GM23338 (cell line): ENCODE measurements around the gene STK36. TPM values are rescaled to one million over a fixed set of nuclear protein-coding genes. Genes with fewer than 3 reads are reported as not detected.

ENCODE experiments used
- ATAC-seq: fragments of 200-7000 bp; cut with Tn5 transposase; 3 replicates; pipeline ENCODE4 v1.9.1; 2020
- DNase-seq: peaks from one replicate; pipeline ENCODE4 v3.0.0-alpha.2; 2015; ENCODE audit warnings: low spot score
- H2AFZ ChIP-seq: fragments of 200-600 bp; sonication (generic); 2 replicates; pipeline ENCODE4 v1.8.0; 2016; ENCODE audit warnings: antibody characterized with exemption, mild to moderate bottlenecking, moderate library complexity
- H3F3A ChIP-seq: fragments of 200-600 bp; sonication (generic); replicated peaks from 2 replicates; pipeline ENCODE4 v1.8.0; 2017; ENCODE audit warnings: antibody characterized with exemption, mixed run types, low read depth
- H3K27ac ChIP-seq: fragments of 200-600 bp; sonication (generic); 2 replicates; pipeline ENCODE4 v1.6.1; 2016; ENCODE audit warnings: low read depth
- H3K27me3 ChIP-seq: fragments of 200-600 bp; sonication (generic); 2 replicates; pipeline ENCODE4 v1.8.0; 2016; ENCODE audit warnings: mild to moderate bottlenecking, mixed run types, moderate library complexity; ENCODE audit not compliant: insufficient read depth
- H3K36me3 ChIP-seq: fragments of 200-600 bp; sonication (generic); 2 replicates; pipeline ENCODE4 v1.8.0; 2016; ENCODE audit warnings: mild to moderate bottlenecking; ENCODE audit not compliant: insufficient read depth
- H3K4me1 ChIP-seq: fragments of 200-600 bp; sonication (generic); 2 replicates; pipeline ENCODE4 v1.8.0; 2016; ENCODE audit warnings: mild to moderate bottlenecking, moderate library complexity; ENCODE audit not compliant: insufficient read depth
- H3K4me2 ChIP-seq: fragments of 200-600 bp; sonication (generic); 2 replicates; pipeline ENCODE4 v1.7.1; 2017; ENCODE audit warnings: mixed run types
- H3K4me3 ChIP-seq: fragments of 200-600 bp; sonication (generic); 2 replicates; pipeline ENCODE4 v1.6.1; 2016; ENCODE audit warnings: mixed run types
- H3K79me2 ChIP-seq: fragments of 200-600 bp; sonication (generic); replicated peaks from 2 replicates; pipeline ENCODE4 v1.8.0; 2017; ENCODE audit warnings: mild to moderate bottlenecking; ENCODE audit not compliant: insufficient read depth
- H3K9me2 ChIP-seq: fragments of 200-600 bp; sonication (generic); 2 replicates; pipeline ENCODE4 v1.8.0; 2017; ENCODE audit not compliant: insufficient read depth
- H4K20me1 ChIP-seq: fragments of 200-600 bp; sonication (generic); replicated peaks from 2 replicates; pipeline ENCODE4 v1.8.0; 2017; ENCODE audit warnings: mild to moderate bottlenecking; ENCODE audit not compliant: insufficient read depth
- H3K27ac Mint-ChIP-seq: 2 replicates; pipeline ENCODE4 v1.8.0; 2020; ENCODE audit warnings: inconsistent platforms, mild to moderate bottlenecking, moderate library complexity, mixed read lengths
- H3K27me3 Mint-ChIP-seq: 3 replicates; pipeline ENCODE4 v1.8.0; 2022; ENCODE audit warnings: low read depth, mild to moderate bottlenecking, moderate library complexity, mixed read lengths, inconsistent platforms; ENCODE audit not compliant: insufficient read depth, poor library complexity
- H3K36me3 Mint-ChIP-seq: 3 replicates; pipeline ENCODE4 v1.8.0; 2021; ENCODE audit warnings: low read depth, mild to moderate bottlenecking, inconsistent platforms, moderate library complexity, mixed read lengths
- H3K4me1 Mint-ChIP-seq: 3 replicates; pipeline ENCODE4 v1.8.0; 2020; ENCODE audit warnings: mild to moderate bottlenecking, inconsistent platforms, mixed read lengths
- H3K4me3 Mint-ChIP-seq: 3 replicates; pipeline ENCODE4 v1.8.0; 2021; ENCODE audit warnings: moderate library complexity, mild to moderate bottlenecking, inconsistent platforms, mixed read lengths
- H3K9me3 Mint-ChIP-seq: 3 replicates; pipeline ENCODE4 v1.8.0; 2020; ENCODE audit warnings: moderate library complexity, mild to moderate bottlenecking, inconsistent platforms, mixed read lengths
- CREB1 ChIP-seq: fragments of 250-450 bp; sonication (Bioruptor Pico); IDR thresholded peaks from 2 replicates; pipeline ENCODE4 v1.5.0; 2020; ENCODE audit warnings: low read depth, mild to moderate bottlenecking, moderate library complexity
- CTCF ChIP-seq, 2 experiments: fragments of 200-600 bp in 1 of 2; sonication (generic) in 1 of 2; conservative IDR thresholded peaks; 2 replicates each; pipeline versions ENCODE4 v1.5.1 to v1.6.1; 2016 to 2017; ENCODE audit warnings: antibody characterized with exemption in 2 of 2, low read depth in 2 of 2, mild to moderate bottlenecking in 2 of 2, moderate library complexity in 1 of 2
- EZH2 ChIP-seq: fragments of 200-600 bp; sonication (generic); IDR thresholded peaks from one replicate; pipeline ENCODE4 v1.8.0; 2017; ENCODE audit warnings: antibody characterized with exemption, mild to moderate bottlenecking, low read depth; ENCODE audit not compliant: unreplicated experiment
- POLR2AphosphoS5 ChIP-seq: IDR thresholded peaks from 2 replicates; pipeline ENCODE4 v1.6.1; 2016; ENCODE audit warnings: antibody characterized with exemption, low read depth
- REST ChIP-seq: IDR thresholded peaks from one replicate; pipeline ENCODE4 v1.6.1; 2018; ENCODE audit warnings: antibody characterized with exemption; ENCODE audit not compliant: unreplicated experiment
- STAT1 ChIP-seq: IDR thresholded peaks from one replicate; pipeline ENCODE4 v1.6.1; 2016; ENCODE audit warnings: antibody characterized with exemption; ENCODE audit not compliant: unreplicated experiment
- ZNF114 ChIP-seq: fragments of 250-450 bp; sonication (Bioruptor Pico); IDR thresholded peaks from 2 replicates; pipeline ENCODE4 v1.5.0; 2020; ENCODE audit warnings: mild to moderate bottlenecking, moderate library complexity
- polyA plus RNA-seq: library from polyadenylated mRNA; unstranded; fragments of >200 nt; fragmentation: Nextera tagmentation; extraction: Ambion mirVana; gene quantifications from 2 replicates; pipeline ENCODE4 v1.2.1, GENCODE V29; 2016
- total RNA-seq: library from RNA; depleted of rRNA; stranded (reverse); fragments of >200 nt; shearing (Covaris generic); gene quantifications from 2 replicates; pipeline ENCODE4 v1.2.3, GENCODE V29; 2014

STK36 gene
- total and polyA plus RNA-seq, 2 experiments from 2014 or later, result 21.2 to 26.3 TPM

- Histone ChIP-seq H3K4me2 (no peak overlapping the region), H3K79me2 (no peaks in the 10 kb centered on the region), H3K4me3 (no peak overlapping the region), H3K36me3 (0 out of 2 replicates have a peak, but pooled peaks cover 13% of the 10 kb centered on the region), H2AFZ (no peak overlapping the region), H3K9me2 (no peaks in the 10 kb centered on the region; the same call in 1 of the 2 replicates), H3K27ac (no peak overlapping the region), H3K27me3 (no peaks in the 10 kb centered on the region), H3K4me1 (no peaks in the 10 kb centered on the region), H3F3A (no peaks in the 10 kb centered on the region), H4K20me1 (no peaks in the 10 kb centered on the region; the same call in none of the 2 replicates)
- Mint-ChIP-seq H3K27ac (no peak overlapping the region; the same call in 1 of the 2 replicates), H3K9me3 (no peaks in the 10 kb centered on the region), H3K27me3 (peaks cover 3% of the 10 kb centered on the region), H3K36me3 (peaks cover 54% of the 10 kb centered on the region), H3K4me1 (no peaks in the 10 kb centered on the region), H3K4me3 (no peak overlapping the region)
- TF ChIP-seq POLR2AphosphoS5, result no peak
- no peak for ATAC-seq
- DNase-seq, result no peak
These were observed 36.2 kb upstream of the STK36 start for GRCh38 chr2:218635719-218636118.

- Mint-ChIP-seq H3K36me3 (peaks cover 71% of the 10 kb centered on the region), H3K4me1 (no peaks in the 10 kb centered on the region), H3K27ac (no peak overlapping the region), H3K27me3 (peaks cover 5% of the 10 kb centered on the region), H3K4me3 (no peak overlapping the region), H3K9me3 (no peaks in the 10 kb centered on the region)
- no peak overlapping the region for H3K27ac ChIP-seq
- ATAC-seq, result no peak
- no peak for TF ChIP-seq EZH2
- TF ChIP-seq ZNF114 (CRISPR knock-in tag), result no peak
- TF ChIP-seq REST, result no peak
- no peak for TF ChIP-seq POLR2AphosphoS5
- no peak for TF ChIP-seq CTCF (conservative IDR thresholded peaks at IDR 0.05; ENCODE audit: low read depth in 2 of 2)
- TF ChIP-seq STAT1, result no peak
- TF ChIP-seq CREB1 (CRISPR knock-in tag), result no peak
- no peaks in the 10 kb centered on the region for H3K79me2 ChIP-seq
- no peaks in the 10 kb centered on the region for H3F3A ChIP-seq
- no peaks in the 10 kb centered on the region for H3K27me3 ChIP-seq
- H3K4me3 ChIP-seq, result no peak overlapping the region
- H3K4me2 ChIP-seq, result no peak overlapping the region
- H3K36me3 ChIP-seq, result 0 out of 2 replicates have a peak, but pooled peaks cover 13% of the 10 kb centered on the region
- DNase-seq, result no peak
- no peaks in the 10 kb centered on the region for H3K4me1 ChIP-seq
- peaks cover 4% of the 10 kb centered on the region for H4K20me1 ChIP-seq
- no peak overlapping the region for H2AFZ ChIP-seq
- H3K9me2 ChIP-seq, result no peaks in the 10 kb centered on the region
These were observed 33.5 kb upstream of the STK36 start for GRCh38 chr2:218638372-218638771.
